Right renal cortex interstitium (tissue), 3 donors: ENCODE measurements around the gene GSDME. TPM values are rescaled to one million over a fixed set of nuclear protein-coding genes. Genes with fewer than 3 reads are reported as not detected.
"Not testable (repeated sequence)": the region's sequence is repeated elsewhere in the genome, so short reads cannot be mapped to it uniquely, and the experiment has no call there.

ENCODE experiments used
- DNase-seq, 3 donors: peaks; one replicate each; pipeline ENCODE4 v3.0.0-alpha.2; 2013; ENCODE audit warnings: low read depth in 3 of 3, low spot score in 2 of 3
- polyA plus RNA-seq, 3 donors: library from polyadenylated mRNA; unstranded; fragments of 120-200 nt; gene quantifications; one replicate each; pipeline ENCODE4 v1.2.1, GENCODE V29; 2013; ENCODE audit not compliant: insufficient read length in 3 of 3

Gene GSDME
- polyA plus RNA-seq, 3 donors, result 14.2 to 14.8 (median 14.7) TPM

DNA sequence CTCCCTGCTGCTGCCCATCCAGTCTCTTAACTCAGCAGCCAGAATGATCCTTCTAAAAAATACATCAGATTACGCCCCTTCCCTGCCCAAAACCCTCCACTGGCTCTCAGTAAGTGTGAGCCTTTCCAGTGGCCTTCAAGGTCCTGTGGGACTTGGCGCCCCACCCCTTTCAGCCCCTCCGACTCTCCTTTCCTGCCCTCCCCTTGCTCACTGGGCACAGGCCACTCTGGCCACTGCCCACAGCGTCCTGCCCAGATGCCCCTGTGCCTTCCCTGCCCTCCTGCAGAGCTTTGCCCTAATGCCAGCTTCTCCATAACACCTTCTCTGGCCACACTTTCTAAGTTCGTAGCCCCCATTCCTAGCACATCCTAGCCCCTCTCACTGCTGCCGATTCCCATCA lies 13.8 kb downstream of the GSDME start:
- DNase-seq, result no peak

DNA sequence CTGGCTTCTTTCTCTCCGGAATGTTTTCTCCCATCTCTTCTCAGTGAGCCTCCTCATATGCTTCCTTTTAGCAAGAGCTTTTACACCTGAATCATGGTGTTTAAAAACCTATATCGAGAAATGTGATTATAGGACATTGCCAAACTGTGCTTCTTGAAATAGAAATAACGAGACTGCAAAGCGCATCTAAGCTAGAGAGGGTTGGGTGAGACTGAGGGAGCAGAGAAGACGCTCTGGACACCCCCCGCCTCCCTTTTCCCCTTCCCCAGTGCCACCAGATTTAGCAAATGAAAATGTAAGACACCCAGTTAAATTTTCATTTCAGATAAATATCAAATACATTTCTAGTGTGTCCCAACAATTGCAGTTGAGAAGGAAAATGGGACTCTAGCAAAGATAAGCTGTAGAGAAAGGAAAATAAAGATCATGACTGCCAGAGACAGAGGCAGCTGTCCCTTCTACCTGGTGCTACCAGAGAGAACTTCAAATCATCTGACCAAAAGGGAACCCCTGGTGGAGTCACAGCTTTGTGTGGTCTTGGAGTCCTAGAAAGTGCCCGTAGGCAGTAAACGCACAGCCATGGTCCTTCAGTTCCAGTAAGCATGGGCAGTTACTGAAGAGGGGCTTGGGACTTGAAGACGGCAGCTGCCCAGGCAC lies 14.6 kb downstream of the GSDME start:
- DNase-seq, result no peak

DNA sequence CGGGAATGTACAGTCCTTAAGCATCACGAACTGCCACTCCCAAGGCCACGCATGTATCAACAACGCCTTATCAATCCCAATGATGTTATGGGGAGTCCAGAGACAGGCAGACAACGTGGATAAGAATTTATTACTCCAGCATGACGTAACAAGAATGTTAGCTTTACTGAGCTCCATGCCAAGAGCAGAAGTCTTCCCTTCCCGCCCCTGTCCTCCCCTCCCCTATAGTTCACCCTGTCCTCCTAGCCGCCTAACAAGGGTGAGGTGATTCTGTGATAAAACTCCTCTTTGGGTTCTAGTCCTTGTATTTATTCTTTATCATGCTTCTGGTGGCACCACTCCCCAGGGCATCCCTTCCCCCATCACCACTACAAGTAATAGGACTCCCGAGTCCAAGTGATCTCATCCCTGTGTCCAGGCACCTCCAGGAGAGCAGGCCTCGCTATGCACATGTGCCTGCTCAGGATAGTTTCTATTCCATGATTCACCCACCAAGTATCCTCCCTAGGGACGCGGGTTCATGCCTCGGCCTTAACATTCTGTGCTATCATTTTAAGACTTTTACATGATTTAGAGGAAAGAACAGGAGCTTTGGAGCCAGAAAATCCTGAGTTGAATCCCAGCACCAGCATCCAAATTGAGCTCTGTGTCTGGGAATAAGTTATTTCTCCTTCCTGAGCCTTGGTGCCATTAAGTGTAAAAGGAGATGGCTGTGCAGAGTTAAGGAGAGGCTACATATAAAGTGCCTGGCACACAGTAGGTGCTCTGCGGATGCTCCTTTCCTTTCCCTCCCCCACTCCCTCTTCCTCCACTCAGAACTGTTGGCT lies 15.4 kb downstream of the GSDME start:
- DNase-seq, result no peak

DNA sequence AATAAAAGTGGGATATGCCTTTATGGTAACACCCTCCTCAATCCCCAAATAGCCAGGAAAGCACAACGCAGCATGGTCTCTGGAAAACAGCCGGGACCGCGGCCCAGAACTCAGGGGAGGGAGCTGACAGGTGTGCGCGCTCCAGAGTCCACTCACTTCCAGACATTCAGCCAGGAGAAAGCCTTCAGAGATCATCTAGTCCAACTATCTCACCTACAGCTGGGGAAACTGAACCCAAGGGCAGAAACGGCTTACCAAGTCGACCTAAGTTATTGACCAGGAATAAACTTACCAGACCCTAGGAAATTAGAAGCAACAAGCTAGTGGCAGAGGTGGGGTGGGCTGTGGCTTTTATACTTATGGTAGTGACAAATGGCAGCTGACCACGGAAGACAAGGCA lies 16.4 kb downstream of the GSDME start:
- DNase-seq, result no peak

DNA sequence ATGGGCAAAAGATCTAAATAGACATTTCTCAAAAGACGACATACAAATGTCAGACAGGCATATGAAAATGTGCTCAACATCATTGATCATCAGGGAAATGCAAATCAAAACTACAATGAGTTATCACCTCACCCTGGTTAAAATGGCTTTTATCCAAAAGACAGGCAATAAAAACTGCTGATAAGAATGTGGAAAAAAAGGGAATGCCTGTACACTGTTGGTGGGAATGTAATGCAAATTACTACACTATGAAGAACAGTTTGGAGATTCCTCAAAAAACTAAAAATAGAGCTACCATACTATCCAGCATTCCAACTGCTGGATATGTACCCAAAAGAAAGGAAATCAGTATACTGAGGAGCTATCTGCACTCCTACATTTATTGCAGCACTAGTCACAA lies 18.0 kb downstream of the GSDME start:
- no peak for DNase-seq

DNA sequence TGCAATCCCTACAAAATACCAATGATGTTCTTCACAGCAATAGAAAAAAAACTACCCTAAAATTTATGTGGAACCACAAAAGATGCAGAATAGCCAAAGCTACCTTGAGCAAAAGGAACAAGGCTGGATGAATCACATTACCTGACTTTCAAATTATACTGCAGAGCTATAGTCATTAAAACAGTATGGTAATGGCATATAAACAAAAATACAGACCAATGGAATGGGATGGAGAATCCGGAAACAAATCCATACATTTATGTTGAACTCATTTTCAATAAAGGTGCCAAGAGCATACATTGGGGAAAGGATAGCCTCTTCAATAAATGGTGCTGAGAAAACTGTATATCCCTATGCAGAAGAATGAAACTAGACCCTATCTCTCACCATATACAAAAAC lies 18.7 kb downstream of the GSDME start:
- DNase-seq, result no peak

DNA sequence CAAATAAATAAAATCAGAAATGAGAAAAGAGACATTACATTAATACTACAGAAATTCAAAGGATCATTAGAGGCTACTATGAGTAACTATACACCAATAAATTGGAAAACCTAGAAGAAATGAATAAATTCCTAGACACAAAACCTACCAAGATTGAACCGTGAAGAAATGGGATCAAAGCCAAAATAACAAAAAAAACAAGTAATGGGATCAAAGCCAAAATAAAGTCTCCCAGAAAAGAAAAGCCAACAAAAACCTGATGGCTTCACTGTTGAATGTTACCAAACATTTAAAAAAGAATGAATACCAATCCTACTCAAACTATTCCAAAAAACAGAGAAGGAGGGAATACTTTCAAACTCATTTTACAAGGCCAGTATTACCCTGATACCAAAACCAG lies 20.0 kb downstream of the GSDME start:
- no peak for DNase-seq

DNA sequence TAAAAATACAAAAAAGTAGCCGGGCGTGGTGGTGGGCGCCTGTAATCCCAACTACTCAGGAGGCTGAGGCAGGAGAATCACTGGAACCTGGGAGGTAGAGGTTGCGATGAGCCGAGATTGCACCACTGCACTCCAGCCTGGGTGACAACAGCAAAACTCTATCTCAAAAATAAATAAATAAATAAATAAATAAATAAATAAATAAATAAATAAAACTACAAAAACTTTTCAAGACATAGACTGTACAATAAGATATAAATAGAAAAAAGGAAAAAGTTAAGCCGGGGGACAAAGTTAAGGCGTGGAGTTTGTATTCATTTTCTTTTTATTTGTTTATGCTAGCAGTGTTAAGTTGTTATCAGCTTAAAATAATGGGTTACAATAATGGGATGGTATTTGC lies 21.7 kb downstream of the GSDME start:
- not testable (repeated sequence) for DNase-seq

DNA sequence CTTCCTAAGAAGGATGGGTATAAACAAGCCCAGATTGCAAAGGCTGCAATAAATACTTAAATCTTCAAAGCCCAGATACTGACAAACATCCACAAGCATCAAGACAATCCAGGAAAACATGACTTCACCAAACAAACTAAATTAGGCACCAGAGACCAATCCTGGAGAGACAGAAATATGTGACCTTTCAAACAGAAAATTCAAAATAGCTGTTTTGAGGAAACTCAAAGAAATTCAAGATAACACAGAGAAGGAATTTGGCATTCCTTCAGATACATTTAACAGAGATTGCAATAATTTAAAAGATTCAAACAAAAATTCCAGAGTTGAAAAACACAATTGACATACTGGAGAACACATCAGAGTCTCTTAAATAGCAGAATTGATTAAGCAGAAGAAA lies 23.0 kb downstream of the GSDME start:
- DNase-seq, result no peak

DNA sequence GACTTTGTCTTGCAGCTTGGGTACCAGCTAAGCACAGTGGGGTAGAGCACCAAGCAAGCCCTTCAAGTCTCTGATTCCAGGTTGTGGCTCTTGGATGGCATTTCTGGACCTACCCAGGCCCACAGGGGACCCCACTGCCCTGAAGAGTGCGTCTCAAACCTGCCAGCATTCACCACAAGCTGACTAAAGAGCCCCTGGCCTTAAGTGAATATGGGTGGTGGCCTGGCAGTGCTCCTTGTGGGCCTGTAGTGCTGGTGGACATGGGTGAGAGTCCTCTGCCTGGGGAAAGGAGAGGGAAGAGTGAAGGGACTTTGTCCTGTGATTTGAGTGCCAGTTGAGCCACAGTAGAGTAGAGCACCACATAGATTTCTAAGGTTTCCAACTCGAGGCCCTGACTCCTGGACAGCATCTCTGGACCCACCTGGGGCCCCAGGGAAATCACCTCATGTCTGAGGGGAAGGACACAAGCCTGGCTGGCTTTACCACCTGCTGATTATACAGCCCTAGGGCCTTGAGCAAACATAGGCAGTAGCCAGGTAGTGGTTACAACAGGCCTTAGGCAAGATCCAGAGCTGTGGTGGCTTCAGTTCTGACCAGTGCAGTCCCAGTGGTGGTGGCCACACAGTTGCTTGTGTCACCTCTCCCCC lies 23.7 kb downstream of the GSDME start:
- DNase-seq, result no peak

DNA sequence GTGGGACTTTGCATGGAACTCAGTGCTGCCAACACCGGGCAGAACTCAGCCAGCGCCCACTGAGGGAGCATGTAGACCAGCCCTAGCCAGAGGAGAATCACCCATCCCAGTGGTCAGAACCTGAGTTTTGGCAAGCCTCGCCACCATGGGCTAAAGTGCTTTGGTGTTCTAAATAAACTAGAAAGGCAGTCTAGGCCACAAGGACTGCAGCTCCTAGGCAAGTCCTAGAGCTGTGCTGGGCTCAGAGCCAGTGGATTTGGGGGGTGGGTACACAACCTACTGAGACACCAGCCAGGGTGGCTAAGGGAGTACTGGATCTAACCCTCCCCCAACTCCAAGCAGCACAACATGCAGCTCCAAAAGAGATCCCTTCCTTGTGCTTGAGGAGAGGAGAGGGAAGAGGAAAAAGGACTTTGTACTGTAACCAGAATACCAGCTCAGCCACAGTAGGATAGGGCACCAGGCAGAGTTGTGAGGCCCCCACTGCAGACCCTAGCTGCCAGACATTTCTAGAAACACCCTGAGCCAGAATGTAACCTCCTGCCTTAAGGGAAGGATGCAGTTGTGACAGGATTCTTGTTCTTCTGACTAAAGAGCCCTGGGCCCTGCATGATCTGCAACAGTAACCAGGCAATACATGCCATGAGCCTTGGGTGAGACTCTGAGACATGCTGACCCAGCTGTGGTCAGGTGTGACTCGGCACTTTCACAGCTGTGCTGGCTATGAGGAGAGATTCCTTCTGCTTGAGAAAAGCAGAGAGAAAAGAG lies 24.4 kb downstream of the GSDME start:
- DNase-seq, result no peak

DNA sequence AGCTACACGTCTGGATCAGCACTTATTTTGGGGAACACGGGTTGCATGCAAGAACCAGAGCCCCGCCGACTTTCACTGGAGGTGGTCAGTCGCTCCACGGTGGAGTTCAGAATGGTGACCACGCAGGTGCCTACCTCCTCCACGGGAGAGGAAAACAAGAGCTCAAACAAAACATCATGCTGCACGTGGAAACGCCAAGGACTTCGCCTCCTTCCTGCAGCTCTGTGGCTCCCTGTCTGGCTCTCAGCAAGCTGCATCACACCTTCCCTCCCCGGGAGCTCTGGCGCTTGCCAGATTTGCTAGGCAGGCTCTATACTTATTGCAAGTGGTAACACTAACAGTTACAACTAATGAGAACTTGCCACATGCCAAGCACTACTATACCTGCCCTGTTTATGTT lies 26.0 kb downstream of the GSDME start:
- no peak for DNase-seq

DNA sequence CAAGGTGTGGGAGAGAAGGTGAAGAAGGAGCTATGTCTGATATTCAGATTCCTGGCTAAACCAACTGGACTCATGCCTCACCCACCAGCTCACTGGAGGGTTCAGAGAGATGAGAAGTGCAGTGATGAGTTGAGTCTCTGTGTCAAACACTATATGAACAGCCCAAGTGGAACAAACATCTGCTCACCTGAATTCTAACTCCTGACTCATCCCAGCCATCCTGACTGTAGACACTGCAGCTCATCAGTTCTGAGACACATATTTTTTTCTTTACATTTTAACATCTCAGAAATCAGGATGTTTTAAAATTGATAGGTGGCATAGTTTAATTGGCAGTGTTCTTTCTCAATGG lies 27.3 kb downstream of the GSDME start:
- DNase-seq, result no peak

DNA sequence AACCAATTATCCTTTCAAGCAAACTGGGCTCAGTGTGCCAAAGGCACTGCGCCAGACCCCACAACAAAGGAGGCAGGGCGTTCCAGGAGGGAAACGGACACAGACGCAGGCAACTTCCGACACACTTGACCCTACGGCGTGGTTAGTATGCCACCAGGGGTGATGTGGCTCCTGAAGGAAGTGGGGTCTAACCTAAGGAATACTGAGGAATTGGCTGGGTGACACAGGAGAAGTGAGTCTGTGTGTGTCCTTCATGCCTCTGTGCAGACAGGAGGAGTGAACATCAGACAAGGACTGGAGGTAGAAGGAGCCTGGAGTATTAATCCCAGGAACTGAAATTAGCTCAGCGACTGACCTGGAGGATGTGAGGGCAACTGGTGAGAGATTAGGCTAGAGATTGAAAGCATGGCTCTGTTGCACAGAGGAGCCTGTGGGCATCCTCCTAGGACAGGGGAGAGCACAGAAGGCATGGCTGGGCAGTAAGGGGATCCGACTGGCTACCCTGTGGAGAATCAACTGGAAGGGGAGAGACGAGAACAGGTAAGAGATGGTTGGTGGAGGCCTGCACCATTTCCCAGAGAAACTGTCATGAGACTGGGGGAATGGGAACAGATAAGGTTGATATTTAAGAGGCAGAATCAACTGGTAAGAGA lies 27.8 kb downstream of the GSDME start:
- no peak for DNase-seq

DNA sequence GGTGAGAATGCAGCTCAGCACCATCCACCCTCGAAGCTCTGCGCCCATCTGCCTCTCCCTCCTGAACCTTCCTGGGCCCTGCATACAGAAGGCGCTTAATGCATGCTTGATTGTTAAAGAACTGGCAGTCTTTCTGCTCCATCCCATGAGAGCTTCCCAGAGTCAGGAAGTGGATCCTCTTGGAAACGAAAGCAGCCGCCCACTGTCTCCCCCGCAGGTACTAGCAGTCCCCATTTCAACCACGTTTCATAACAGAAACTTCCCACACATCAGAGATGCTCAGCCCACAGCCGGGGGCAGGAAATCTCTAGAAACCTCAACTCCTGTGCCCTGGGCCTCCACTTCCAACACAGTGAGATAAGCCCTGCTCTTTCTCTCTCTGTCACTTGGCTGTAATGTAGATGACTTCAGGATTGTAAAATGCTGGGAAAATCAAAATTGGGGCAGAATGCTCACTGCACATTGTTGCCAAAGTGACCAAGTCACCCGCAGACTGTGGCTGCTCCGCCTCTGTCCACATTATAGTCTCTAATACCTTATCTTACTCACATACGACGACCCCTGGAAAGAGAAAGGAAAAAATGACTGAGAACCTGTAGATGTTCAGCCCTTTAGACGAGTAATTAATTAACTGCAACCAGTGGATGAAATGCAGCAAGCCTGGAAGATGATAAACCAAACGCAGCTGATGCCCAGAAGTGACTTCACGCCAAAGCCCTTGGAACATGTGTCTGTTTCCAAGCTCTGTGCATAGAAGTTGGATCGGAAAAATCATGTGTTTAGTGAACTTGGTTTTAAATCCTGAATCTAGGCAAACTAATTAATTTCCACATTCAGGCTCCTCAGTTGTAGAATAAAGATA lies 28.5 kb downstream of the GSDME start:
- DNase-seq, result no peak

DNA sequence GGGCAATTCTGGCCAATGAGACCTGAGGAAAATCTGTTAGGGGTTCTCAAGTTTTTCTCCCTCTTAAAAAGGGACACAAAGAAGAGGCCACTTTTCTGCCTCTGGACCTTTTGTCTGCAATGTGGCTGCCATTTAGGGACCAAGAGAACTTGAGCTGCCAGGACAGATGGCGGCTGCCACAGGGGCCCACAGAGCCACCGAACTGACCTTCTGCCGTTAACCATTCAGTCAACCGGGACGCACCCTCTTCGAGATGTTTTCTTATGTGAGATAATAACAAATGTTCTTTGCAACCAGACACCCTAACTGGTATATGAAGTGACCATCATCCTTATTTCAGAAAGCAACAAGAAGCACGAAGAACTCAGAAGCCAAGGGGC lies 29.2 kb downstream of the GSDME start:
- no peak for DNase-seq

DNA sequence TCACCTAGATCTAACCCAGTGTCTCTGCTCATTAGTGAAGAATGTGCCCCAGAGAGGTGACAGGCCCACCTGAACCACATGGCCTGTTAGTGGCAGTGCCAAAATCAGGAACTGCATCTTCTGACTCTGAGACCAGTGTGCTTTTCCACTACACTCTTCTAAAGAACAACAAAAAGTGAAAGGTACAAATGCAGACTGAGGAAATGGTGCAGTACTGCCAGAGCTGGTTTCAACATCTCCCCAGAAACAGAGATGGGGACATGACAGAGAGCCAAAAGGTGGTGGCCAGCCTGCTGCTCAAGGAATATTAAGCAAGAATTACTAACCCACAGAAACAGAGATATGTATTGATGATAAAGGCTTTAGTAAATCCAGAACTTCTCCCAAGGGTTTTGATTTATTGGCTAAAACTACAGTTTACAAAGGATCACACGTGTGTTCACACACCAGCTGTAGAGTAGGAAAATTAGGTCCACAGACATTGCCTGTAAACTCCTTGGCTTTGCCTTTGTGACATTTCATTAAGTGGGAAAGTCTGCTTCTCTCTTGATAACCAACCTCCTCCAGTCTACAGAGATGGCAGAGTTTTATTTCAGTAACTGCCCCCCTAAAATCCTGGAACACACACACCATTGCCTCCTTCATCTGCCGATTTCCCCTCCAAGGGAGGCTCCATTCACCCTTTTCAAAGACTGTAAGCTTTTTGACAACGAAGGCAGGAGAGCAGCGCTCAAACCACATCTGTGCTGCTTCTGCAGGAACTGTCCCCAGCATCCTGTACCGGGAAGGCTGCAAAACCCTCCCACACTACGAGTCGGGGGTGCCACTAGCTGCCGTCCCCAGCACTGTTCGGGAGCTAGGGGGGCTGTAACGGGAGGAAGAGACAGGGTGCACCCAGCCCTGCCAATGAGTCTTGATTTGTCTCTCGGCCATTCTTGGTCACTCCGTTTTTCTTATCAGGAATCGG lies 29.8 kb downstream of the GSDME start:
- DNase-seq, result no peak

DNA sequence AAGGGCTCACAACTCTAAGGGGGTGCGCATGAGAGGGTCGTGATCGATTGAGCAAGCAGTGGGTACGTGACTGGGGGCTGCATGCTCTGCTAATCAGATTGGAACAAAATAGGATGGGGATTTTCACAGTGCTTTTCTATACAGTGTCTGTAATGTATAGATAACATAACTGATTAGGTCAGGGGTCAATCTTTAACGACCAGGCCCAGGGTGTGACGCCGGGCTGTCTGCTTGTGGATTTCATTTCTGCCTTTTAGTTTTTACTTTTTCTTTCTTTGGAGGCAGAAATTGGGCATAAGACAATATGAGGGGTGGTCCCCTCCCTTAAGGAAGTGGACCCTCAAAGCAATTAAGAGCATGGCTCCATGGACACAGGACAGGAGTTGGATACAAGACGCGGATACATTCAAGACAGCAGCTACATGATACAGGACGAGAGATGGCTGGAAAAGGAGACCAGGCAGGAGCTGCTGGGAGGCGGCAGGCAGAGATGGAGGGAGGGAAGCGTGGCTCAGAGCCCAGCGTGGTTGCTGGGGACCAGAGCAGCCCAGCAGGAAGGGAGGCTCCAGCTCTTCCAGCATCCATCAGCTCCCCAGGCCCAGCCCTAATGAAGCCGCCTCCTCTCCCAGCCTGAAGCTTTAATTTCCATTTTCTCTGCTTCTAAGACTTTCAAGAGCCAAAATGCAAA lies 31.6 kb downstream of the GSDME start:
- no peak for DNase-seq
